Measurements from ENCODE around the gene USP44.

The USP44 gene

DNA sequence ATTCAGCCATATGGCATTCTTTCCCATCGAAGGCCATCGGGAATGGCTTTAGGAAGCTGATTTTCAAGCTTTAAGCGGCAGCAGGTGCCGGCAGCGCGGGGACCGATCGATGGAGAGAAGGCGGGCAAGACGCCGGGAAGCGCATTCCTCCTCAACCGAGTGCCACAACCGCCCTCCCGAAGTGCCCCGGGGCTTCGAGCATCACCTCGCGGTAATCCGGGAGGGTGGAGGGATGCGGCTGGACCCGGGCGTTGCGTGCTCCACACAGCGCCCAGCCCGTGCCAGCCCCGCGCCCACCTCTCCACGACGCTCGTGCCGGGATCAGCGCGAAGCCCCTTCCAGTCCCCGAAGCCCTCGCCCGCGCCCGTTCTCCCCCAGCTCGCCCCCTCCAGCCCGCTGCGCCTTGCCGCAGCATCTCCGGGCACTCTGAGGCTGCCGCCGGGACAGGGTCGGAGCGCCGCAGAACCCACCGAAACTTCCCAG is 3.2 kb downstream of the USP44 start:
- peak; percentile 6 for DNase-seq

DNA sequence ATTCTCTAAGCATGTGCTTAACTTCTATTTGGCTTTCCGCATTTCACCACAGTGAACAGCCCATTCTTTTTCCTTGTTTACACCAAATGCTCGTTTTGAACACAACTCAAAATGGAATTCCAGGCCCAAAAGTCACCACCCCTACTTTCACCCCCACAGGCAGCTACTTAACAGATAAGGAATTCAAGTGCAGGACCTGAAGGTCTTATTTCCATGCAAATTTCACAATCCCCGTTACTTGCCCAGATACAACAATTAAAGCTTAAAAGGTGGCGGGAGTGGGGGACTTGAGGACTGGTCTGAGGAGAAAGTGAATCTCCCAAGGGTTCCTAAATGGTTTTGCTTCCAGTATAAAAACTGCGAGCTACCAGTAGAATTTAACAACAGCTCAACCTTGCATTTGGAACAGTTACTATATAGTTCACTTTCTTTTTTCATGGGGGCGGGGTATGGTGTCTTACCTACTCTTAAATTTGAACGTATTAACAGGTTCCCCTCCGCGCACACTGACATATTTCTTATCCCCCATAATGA is 3.7 kb downstream of the USP44 start:
- peak; percentile 82 for DNase-seq

DNA sequence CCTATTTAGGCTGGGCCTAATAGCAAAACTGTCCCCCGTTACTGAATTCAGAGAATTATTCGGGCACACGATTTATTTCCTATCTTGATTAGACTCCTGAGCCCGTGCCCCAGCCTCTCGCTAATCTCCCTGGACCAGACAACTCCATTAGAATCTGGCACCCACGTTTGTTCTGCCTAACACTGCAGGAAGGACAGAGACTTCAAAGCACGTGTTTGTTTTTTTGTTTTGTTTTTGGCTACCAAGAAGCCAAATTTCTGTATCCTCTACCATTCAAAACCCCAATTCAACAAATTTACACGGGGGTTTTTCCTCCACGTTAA is 4.8 kb downstream of the USP44 start:
- DNase-seq: no peak

DNA sequence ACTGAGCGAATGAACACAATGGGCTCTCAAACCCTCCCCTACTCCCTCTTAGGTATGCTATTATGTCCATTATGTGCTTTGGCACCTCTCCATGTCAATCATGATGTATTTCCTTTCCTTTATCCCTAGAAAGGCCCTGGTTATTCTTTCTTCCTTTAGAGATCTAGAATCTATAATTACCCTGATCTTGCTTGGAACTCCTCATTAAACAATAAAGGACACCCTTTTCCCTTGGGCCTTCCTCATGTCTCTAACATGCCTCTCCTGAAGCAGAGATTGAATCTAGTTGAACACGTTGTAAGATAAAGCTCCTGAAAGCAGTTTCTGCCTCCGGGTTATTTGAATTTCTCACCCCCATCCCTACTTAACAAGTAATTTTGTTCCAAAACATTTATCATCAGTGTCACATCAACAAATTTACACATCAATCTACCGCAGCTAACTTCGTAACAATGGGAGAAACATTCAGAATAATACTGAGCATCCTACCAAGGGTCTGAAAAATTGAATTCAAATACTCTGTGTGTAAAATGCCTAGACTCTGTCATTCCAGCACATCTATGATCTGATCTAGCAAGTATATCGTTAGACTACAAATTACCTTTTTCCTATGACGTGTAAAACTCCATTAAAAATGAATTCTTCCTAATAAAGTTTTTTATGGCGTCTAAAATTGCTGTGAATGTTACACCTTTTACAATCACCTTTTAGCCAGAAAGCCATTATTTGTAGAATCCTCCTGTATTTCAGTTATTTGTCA is 5.4 kb downstream of the USP44 start:
- no peak for DNase-seq

DNA sequence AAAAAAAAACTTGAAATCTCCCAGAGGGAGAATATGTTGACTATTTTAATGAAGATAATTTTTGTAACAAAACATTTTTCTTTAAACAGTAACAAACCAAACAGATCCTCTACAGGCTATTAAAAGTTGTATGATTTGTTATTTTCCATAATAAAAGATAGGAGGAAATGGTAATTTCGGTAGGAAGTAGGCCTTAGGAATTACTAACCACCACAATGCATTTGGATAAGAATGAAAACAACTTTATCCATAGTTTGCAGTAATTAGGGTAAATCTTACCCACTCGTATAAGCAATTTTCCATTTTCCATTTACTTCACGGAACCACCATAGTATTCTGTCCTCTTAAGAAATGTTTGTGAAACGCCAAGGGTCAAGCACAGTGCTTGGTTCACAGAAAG is 6.0 kb downstream of the USP44 start:
- no peak for DNase-seq

DNA sequence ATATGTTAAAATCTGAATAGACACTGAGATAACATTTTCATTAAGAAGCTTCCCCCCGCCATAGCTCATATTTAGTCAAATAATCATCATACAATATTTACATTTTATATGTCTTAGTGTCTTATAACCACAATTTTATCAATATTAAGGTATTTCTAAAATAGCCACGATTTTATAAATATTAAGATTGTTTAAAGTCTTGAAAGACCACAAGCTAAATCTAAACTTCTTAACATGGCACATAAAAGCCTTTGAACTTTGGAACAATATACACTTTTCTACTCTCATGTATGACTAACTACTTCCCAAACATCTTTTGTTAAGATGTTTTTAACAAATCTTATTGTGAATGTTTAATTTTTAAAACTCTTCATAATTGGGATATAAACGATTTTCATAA is 6.5 kb downstream of the USP44 start:
- peak; percentile 61 for DNase-seq

DNA sequence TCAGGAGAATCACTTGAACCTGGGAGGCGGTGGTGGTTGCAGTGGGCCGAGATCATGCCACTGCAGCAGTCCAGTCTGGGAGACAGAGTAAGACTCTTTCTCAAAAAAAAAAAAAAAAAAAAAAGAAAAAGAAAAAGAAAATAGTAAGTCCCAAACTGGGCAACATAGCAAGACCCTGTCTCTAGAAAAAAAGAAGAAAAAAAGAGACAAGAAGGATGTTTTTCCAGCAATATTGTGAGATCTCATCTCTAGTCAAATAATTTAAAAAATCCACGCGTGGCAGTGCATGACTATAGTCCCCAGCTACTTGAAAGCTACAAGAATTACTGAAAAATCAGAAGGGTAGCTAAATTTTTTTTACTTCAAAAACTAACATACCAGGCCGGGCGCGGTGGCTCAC is 8.0 kb downstream of the USP44 start:
- no peak for DNase-seq

DNA sequence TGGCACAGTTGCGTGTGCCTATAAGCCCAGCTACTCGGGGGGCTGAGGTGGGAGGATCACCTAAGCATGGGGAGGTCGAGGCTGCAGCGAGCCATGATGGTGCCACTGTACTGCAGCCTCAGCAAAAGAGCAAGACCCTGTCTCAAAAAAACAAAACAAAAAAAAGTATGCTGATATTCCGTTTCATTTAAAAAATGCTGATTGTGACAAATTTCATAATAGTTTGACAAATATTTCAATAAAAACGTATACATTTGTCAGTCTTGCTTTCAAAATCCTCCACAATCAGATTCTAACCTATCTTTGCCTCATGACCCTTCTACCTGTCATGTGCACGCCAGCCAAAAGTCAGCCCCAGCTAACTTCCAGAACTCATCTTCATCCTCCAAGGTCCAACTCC is 9.8 kb downstream of the USP44 start:
- no peak for DNase-seq

DNA sequence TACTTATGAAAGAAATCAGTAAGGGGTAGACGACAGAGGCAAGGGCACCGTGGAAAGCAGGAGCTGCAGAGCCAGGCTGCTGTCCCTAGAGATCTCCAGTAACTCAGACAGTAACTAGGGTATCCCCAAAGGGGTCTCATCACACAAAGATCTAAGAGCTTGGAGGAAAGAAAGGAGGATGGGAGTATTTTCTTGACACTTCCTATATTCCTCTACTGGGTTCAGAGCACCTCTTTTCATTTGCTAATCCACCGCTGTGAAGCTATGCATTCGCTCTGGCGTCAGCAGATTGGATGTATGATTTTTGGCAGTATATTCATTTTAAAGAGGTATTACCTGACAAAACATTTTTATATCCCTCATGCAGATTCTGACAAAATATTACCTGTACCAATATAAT is 12.6 kb downstream of the USP44 start:
- no peak for DNase-seq

DNA sequence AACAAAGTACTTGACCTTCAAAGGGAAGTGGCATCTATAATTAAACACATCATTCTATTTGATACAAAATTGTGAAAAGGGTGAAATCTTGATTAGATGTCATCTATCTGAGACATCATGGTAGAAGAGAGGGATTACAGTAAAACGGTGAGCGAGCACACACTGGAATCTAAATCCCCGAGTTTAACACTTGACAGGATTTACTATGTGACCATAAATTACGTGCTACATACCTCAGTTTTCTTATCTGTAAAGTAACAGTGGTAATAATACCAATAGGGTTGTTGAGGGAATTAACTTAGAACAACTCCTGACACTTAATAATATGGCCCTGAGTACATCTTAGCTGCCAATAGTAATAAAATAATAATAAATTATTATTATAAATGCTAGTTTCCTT is 13.3 kb downstream of the USP44 start:
- DNase-seq: no peak

DNA sequence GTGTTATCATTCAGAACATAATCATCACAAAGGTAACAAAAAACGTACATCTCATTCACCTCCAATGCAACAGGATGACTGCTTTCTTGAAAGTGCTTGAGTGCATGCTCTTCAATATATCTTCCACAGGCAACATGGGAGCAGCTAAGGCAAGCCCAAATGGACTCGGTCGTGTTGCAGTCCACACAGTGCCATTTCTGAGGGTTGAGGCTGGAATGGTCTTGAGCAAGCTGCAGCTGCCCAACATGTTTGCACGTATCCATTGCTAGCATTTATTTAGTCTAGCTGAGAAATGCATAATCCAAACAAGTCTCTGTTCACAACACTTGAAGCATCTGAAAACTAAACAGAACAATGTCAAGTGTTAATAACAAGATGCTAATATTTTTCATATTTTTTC is 17.3 kb downstream of the USP44 start:
- no peak for DNase-seq

DNA sequence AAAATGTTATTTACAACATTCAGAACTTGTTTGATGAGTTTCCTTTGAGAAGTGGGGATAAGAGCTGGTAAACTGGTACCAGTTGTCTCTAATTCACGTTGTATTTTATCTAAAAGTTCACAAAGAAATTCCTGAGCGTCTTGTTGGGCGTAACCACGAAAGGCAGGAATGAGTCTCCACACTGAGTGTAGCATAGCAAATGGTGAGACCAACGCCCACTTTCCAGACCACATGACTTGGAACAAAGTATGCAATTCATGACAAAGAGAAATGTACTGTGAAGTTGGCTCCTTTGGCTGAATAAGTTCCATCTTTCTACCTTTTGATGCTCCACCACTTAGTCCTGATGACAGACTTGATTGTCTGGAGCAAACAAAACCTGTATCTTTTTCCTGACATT is 18.4 kb downstream of the USP44 start:
- DNase-seq: no peak

DNA sequence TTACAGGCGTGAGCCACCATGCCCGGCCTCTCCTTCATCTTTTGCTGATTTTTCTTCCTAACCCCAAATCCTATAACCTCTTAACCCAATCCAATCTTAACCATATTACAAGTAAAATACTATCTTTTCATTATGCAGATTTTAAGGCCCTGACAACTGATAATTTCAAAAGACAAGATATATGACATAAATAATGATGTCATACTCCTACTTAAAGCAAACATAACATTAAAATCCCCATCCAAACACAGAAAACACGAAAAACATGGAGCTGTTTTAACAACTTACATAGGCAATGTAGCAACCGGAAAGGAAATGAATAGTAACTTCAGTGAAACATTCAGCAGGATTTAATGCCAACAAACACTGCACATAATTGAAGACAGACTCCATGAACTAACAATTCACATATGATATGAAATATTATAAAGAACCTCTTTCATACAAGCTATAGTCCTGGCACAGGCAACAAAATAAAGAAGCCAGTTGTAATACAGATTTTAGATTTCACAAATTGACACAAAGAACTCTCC is 21.5 kb downstream of the USP44 start:
- DNase-seq: no peak

DNA sequence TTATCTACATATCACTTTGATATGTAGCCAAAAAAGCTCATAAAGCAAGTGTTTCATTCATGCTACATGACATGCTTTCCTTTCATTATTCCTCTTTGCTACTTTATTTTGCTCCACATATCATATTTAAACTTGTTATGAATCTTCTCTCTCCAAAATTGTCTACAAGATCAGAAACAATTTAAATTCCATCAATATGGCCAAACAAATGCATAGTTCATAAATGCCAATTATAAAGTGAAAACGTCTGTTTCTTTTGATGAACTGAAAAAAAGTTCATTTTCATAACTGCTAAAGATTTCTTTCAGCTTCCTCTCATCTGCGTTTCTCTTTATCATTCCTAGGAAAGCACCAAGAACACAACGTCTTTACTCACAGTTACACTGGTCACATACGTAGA is 22.8 kb downstream of the USP44 start:
- no peak for DNase-seq

DNA sequence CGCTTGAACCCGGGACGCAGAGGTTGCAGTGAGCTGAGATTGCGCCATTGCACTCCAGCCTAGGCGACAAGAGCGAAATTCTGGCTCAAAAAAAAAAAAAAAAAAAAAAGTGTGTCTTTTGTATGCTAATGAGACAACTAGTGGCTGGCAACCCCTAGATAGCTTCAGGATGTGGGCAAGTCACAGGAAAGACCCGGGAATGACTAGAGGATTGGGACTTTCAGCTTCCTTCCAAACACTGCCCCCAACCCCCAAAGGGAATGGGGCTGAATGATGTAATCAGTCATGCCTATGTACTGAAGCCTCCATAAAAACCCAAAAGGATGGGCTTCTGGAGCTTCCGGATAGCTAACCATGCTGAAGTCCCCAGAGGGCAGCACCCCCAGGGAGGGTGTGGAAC is 28.6 kb downstream of the USP44 start:
- DNase-seq: no peak

DNA sequence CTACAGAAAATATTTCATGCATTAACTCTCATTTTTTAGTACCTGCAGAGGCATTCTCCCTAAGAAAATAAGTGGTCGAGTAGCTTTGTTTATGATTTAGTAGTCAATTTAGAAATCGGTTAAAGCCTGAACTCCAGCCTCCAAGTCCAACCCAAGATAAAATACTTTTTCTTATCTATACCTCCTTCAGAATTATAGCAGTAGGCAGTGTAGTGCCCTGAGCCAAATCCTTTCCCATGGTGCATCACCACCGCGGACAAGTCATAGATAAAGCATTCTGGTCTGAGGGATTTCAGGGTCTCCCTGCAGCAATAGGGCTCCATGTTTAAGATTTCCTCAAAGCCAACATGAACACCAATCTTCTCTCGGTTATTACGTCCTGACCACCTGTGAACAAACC is 30.5 kb downstream of the USP44 start:
- DNase-seq: no peak

DNA sequence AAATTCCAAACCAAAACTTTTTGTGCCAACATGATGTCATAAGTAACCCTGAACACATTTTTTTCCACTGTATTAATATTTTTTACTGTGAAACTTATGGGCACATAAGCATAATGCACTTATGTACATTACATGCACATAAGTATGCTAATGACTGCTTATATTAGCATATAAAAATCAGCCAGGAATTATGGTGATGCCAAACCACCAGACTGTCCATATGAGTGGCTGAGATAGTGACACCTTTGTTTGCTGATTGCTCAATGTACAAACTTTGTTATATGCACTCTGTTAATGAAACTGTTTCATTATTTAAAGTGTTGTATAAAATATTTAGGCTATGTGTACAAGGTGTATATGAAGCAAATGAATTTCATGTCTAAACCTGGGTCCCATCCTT is 32.3 kb downstream of the USP44 start:
- DNase-seq: no peak

DNA sequence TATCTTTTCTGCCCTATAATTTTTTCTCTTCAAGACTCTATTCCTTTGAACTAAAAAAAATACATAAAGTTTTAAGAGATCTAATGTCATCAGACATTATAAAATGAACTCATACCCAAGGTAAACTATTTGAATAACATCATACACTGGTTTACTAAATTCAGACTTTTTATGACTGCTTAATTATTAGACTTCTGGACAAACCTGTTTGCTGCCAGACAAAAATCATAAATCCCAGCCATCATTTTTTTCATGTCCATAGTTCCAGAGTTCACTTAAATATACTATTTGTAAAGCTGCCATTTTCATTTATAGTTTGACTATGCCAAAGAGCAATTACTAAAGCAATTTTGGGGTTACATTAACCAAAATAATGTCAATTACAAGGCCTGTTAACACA is 34.0 kb downstream of the USP44 start:
- DNase-seq: no peak

DNA sequence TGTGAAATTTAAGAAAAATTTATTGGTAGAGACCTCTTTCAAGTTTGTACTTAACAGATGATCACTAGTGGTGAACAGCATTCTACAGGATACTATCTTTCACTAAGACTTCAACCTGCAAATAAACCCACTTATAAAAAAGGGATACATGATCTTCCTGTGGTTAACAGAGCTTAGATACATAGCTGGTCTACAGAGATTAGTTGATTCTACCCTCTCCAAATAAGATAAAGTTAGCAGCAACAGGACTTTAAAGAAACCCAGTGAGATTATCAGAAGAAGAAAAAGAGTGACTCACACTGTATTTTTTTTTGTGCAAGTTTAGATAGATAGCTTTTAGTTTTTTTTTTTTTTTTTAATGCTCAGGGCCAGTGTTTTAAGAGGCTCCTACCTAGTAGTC is 34.5 kb downstream of the USP44 start:
- DNase-seq: no peak

DNA sequence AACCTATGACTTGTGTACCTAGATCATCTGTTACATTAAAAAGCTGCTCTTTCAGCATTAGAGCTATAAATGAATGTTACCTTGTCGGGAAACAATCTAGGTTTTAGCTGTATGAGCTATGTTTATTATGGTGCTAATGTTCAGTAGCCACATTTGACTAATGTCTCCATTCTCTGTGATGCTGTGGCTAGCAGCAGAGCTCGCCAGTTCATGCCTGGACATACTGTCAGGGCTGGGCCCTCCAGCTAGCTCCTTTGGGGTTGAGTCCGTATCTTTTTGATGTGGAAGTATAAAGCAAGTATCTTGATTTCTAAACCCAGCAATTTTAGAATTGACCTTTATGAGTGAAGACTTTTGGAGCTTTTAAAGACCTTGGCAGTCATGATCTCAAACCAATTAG is 36.1 kb downstream of the USP44 start:
- DNase-seq: no peak

DNA sequence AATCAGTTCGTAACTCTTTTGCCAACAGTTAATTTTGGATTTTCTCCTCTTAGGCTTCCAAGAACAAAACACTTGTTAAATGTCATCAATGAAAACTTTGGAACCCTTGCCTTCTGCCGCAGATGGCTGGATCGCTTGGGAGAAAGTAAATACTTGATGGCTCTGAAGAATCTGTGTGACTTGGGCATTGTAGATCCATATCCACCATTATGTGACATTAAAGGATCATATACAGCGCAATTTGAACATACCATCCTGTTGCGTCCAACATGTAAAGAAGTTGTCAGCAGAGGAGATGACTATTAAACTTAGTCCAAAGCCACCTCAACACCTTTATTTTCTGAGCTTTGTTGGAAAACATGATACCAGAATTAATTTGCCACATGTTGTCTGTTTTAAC is 37.7 kb downstream of the USP44 start:
- DNase-seq: no peak

DNA sequence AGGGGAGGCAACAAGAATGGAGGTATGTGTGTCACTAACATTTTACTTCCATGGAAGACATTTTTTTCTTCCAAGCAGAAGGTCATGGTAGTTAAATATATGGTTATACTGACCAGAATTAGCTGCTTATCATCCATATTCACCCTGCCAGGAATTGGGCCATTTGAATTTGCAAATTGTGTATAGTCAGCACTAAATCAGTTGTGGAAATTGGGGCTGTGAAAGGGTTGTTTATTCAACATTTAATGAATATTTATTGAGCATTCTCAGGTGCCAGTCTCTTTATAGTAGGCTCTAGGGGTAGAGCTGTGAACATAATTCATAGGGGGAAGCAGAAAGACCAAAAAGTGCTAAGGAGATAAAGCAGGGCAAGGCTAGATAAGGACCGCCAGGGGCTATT is 39.3 kb downstream of the USP44 start:
- no peak for DNase-seq

DNA sequence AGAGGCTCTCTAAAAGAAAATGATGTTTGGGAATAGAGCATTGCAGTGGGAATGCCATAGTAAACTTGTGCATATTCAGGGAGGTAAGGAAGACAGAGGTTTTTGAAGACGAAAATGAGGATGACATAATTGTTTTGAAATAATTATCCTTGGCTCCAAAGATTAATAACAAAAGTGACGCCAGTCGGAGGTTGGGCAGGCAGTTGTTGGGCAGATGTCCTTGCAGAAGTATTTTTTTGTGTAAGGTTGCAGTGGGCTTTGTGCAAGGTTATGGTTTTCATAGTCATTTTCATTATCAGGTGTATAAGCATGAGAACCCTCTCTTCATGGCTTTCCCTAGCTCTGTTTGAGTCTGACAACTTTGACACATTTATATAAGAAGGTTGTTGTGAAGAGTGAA is 42.0 kb downstream of the USP44 start:
- DNase-seq: no peak

DNA sequence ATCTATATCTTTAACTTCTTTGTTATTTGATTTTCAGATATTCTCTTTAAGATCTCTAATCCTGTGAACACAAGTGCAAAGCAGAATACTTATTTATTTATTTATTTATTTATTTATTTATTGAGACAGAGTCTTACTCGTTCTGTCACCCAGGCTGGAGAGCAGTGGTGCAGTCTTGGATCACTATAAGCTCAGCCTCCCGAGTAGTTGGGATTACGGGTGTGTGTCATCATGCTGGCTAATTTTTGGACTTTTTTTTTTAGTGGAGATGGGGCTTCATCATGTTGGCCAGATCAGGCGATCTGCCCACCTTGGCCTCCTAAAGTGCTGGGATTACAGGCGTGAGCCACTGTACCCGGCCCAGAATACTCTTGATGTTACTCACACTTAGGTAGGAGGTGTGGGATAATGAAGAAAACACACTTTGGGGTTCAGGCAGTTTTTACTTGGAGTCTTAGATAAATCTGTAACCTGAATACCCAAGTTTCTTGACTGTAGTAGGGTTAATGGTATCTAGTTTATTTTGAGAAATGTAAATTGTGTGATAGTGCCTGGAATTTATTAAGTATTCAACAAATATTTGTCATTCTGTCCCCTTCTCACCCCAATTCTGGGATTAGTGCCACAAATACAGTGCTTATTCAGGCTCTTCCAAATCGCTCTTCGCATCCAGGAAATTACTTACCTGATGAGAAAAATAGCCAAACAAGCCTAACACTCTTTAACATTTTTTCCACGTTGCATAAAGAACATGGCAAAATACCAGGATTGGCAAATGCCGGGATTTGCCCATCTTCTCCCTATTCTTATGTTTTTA is 44.4 kb downstream of the USP44 start:
- no peak for DNase-seq
